HG03442 (cell line): Measurements from ENCODE around the gene EXOC4.

Experiments
- ATAC-seq: cut with Tn5 transposase; IDR thresholded peaks from one replicate; pipeline ENCODE4 v1.9.1; 2021; ENCODE audit warnings: mild to moderate bottlenecking, moderate library complexity; ENCODE audit not compliant: unreplicated experiment

Gene EXOC4

GRCh38 chr7:133693281-133693680 lies 440.4 kb downstream of the EXOC4 start:
- ATAC-seq = no peak

GRCh38 chr7:133696056-133696455 lies 443.2 kb downstream of the EXOC4 start:
- no peak for ATAC-seq

GRCh38 chr7:133697585-133697984 lies 444.7 kb downstream of the EXOC4 start:
- no peak for ATAC-seq

DNA sequence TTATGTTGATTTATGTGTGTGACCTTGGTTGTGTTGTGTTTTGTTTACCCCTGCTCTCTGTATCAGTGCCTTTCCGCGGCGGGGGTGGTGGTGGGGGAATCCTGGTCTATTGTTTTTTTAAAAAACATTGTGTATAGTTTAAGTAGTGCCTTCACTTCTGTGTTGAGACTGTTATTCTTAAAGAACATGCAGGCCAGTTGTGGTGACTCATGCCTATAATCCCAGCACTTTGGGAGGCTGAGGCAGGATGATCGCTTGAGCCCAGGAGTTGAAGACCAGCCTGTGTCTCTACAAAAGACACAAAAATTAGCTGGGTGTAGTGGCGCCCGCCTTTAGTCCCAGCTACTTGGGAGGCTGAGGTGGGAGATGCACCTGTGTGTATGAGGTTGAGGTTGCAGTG lies 445.2 kb downstream of the EXOC4 start:
- ATAC-seq = no peak

DNA sequence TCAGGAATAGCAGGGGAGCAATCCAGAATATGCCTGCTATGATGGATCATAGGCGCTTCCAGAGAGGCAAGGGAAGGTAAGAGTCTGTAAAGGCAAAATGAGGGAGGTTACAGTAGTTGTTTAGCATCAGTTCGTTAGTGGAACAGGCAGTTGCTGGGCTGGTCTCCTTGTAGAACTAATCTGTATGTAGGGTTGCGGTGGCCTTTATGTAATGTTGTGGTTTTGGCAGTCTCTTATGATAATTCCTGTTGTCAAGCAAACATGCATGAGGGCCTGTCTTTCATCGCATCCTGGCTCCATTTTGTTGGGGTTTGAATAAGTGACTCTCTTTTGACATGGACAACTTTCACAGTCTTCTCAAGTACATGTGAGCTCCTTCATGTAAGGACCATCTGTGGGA lies 446.5 kb downstream of the EXOC4 start:
- no peak for ATAC-seq

GRCh38 chr7:133702078-133702477 lies 449.2 kb downstream of the EXOC4 start:
- no peak for ATAC-seq

DNA sequence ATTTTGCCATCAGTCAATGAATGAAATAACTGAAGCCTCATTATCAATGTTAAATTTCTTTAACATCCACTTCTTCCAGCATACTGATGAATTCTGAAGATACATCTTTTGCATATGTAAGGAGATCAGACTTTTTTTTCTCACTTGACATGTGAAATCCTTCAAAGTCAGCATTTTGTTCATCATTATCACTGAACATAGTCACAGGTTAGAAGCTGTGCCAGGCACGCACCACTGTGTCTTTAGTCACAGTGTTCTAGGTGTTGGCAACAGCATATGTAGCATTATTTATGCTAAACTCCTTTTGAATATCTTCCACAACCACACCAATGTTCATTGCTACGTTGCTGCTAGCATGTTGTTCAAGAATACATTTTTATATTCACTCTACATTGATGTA lies 450.1 kb downstream of the EXOC4 start:
- ATAC-seq = no peak

GRCh38 chr7:133703547-133703946 lies 450.7 kb downstream of the EXOC4 start:
- ATAC-seq = no peak

- ATAC-seq = no peak
Observed at GRCh38 chr7:133704453-133704852, 451.6 kb downstream of the EXOC4 start.

DNA sequence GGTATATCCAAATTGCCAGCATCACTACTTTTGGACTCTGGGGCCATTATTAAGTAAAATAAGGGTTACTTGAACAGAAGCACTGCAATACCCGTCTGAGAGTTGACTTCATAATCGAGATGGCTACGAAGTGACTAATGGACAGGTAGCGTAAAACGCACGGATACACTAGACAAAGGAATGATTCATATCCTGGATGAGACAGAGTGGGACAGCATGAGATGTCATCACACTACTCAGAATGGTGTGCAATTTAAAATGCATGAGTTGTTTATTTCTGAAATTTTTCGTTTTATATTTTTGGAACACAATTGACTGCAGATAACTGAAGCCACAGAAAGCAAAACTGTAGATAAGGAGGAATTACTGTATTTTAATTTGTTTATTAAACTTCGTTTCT lies 452.7 kb downstream of the EXOC4 start:
- ATAC-seq = no peak

DNA sequence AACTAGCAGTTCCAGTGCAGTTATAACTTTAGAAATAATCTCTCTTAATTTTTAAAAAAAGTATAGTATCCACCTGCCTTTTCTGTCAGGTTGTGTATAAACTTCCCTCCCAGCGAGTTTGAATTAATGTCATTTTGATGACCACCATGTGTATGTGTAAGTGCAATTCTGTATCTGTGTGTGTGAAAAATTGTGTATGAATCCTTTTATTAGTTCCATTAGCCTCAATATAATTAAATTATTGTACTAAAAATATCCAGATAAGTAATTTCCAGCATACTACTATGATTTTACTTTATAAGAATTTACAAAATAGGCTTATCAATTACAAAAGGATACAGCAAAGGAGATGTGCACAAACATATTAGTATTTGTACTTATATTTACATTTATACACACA lies 453.1 kb downstream of the EXOC4 start:
- ATAC-seq = no peak

DNA sequence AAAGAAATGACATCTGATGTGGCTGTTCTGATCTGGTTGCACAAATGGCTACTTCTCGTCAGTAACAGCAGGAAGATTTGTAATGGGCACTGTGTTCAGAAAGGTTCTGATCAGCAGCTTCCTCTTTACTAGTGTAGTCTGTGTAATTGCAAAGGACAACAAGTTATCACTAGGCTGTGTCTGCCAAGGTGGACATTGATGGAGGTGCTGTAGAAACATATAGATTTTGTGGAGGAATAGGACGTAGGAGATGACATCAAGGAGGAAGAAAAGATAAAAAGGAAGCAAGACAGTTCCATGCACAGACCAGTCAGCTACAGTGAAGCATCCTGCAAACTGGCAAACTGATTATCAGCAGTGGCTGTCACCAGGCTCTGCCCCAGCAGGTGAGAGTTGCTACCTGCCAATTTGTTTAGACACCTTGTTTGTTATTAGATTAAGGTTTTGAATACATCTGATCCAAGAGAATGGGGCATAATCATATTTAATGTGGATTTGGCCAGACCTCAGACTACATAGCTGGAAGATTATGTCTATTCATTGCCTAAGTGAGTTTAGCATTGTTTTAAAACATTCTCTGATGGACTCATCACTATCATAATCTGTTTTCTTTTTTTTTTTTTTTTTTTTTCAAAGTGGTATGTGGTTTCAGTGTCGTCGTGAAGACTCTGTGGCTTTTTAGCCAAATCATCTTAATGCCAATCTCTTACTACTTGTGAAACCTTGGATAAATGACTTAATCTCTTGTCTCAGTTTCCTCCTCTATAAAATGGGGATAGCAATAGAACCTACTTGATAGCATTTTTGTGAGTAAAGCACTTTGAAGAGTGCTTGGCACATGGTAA lies 456.4 kb downstream of the EXOC4 start:
- ATAC-seq = no peak

DNA sequence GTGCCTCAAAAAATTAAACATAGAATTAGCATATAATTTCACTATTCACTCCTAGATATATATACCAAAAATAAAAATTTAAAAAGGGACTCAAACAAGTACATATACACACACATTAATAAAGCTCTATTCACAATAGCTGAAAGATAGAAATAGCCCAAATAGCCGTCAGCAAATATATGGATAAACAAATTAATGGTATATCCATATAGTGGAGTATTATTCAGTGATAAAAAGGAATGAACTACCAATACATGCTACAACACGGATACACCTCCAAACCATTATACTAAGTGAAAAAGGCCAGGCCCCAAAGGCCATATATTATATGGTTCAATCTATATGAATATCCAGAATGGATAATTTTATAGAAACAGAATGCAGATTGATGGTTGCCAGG lies 459.7 kb downstream of the EXOC4 start:
- no peak for ATAC-seq

DNA sequence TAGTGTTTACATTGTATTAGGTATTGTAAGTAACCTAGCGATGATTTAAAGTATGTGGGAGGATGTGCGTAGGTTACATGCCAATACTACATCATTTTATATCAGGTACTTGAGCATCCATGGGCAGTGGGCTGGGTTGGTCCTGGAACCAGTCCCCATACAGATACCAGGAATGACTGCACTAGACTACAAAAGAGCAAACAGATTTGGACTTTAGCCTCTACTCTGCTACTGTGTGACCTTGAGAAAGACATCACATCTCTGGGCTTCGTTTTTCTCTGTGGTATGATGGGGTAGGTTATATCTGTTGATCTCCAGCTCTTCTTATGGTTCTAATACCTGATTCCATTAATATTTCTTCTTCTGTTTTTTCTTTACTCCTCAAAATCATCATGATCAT lies 461.8 kb downstream of the EXOC4 start:
- no peak for ATAC-seq

GRCh38 chr7:133718131-133718530 lies 465.3 kb downstream of the EXOC4 start:
- no peak for ATAC-seq

DNA sequence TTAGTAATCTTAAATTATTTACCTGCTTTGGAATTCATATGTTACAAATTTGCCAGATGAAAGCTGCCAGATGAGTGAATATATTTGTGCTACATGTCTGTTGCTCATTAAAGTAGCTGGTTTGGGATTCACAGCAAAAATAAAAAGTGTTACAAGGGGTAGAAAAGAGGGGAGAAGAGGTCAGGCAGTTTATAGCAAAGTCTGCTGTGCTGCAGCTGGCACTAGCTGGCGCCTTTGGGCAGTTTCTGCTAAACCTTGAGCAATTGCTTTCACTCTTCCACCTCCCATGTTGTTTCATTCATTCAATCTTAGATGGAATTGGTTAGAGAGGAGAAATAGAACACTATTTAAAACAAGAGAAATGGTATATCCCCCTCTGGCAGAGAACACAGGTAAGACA lies 470.2 kb downstream of the EXOC4 start:
- no peak for ATAC-seq

- no peak for ATAC-seq
Observed at GRCh38 chr7:133724148-133724547, 471.3 kb downstream of the EXOC4 start.

DNA sequence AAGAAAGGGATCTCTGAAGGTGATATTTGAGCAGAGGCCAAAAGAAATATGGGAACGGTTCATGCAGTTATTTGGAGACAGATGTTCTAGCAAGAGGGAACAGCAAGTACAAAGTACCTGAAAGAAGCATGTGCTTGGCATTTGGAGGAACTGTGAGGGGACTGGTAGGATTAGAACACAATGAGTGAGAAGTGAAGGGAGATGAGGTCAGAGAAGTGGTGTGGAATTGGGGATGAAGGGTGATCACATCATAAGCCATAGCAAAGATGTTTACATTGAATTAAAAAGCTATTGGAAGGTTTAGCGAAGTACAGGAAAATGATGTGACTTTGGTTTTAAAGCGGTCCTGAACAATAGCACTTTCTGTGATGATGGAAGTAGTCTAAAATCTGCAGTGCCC lies 471.8 kb downstream of the EXOC4 start:
- no peak for ATAC-seq

- no peak for ATAC-seq
Observed at GRCh38 chr7:133727476-133728214, 474.8 kb downstream of the EXOC4 start.

GRCh38 chr7:133730360-133730759 lies 477.5 kb downstream of the EXOC4 start:
- no peak for ATAC-seq

DNA sequence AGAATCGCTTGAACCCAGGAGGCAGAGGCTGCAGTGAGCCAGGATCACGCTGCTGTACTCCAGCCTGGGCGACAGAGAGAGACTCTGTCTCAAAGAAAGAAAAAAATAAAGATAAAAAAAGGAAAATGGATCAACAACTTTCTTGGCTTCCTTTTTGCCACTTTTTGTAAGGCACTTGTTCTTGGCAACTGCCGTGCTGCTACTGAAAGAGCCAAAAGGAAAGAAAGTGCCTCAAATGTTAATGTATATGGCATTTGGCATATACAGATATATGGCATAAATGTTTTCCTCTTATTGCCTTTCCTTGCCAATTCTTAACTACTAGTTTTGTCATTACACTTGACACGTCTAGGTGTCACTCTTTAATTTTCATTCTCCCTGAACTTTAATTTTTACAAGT lies 480.5 kb downstream of the EXOC4 start:
- ATAC-seq = no peak

DNA sequence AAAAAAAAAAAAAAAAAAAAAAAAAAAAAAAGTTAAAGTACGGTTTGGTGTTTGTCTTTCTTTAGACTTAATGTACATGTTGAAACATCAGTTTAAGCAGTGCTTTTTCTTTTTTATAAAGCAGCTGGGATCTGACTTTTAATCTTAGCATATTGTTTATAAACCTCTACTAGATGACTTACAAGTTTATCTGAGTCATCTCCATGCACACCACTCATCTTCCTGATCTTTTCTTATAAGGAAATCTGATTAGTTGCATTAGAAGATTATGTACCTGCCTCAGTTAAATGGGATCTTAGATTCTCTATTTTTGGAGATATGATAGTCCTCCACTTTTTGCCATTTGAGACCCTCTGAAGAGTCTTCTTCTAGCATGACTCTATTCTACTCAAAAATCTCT lies 482.3 kb downstream of the EXOC4 start:
- ATAC-seq = no peak
